GM21515 (cell line): ENCODE data around the gene BEAN1.

Experiments used
- ATAC-seq: cut with Tn5 transposase; IDR thresholded peaks from one replicate; pipeline ENCODE4 v1.9.1; 2021; ENCODE audit not compliant: unreplicated experiment

Gene BEAN1

DNA sequence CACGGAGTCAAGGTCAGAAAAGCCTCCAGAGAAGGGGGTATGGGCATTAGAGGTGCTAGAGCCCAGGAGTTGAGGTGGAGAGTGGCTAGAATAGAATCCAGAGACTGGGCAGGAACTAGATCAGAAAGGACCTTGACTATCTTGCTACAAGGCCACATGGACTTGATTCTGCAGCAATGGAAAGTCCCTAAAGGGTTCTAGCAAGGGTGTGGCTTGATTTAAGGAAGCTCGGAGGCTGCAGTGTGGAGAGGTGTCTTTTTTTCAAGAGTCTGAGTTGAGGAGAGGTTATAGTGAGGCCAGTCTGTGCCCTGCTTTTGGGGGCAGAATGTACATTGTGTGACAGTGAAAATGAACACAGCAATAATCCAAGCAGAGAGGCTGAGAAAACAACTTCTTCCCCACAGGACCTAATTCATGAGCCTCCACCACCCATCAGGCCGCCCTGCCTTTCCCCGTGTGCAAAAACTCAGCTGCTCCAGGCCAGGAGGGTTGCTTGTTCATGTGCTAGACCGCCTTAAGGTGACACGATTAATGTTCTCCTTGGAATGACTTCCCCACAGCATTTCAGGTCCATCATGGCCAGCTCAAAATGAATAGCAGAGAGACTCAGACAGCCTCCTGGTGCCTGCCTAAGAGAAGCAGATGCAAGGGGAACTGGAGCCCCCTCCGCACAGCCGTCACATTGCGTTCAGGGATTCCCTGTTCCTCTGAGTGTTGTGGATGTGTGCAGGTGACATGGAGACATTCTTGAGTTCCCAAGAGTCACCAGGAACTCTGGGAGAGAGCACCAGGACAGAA, 8.7 kb upstream of the BEAN1 start:
- ATAC-seq, result no peak

DNA sequence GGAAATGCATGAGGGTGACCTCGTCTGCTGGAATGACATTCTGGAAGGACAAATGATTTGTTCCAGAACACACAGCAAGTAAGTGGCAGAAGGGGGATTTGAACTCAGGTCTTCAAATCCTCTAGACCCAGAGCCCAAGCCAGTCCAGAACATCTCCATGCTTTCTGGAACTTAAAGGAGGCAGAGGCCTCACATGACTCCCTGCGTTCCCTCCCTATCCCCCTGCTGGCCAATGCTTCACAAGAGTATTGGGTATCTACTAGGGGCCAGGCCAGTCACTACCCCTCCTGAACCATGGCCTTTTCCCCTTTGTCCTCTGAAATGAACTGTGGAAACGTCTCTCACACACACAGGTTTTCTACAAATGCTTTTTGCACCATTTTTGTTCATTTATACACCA, 7.6 kb upstream of the BEAN1 start:
- ATAC-seq, result no peak

DNA sequence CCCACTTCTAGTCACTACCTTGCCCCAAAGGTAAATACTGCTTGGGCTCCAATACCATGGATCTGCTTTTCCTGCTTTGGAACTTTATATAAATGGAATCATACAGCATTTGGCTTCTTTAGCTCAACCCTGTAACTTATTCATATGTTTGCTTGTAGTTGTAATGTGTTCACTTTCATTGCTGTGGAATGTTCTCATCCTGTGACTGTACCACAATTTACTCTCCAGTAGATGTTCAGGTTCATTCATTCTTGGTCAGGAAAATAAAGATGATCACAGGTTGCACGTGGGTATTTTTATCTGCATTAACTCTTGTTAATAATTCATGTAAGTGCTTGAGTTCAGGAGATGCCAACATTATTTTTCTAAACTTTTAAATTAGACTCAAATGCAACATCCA, 6.7 kb upstream of the BEAN1 start:
- ATAC-seq, result no peak

DNA sequence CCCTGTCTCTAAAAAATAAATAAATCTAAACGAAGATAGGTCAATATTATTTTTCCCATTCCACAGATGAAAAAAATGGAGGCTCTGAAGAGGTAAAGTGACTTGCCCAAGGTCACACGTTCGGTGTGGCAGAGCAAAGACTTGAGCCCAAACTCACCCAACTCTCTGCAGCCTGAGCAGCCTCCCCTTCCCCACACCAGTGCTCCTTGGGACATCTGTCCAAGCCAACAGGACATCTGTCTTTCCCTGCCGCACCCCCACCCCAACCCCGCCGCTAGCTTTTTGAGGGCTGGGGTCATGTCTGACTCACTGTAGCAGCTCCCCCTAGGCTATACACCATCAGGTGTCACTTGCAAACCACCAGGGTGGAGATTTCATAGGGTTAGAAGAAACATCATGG, 5.2 kb upstream of the BEAN1 start:
- ATAC-seq, result no peak

DNA sequence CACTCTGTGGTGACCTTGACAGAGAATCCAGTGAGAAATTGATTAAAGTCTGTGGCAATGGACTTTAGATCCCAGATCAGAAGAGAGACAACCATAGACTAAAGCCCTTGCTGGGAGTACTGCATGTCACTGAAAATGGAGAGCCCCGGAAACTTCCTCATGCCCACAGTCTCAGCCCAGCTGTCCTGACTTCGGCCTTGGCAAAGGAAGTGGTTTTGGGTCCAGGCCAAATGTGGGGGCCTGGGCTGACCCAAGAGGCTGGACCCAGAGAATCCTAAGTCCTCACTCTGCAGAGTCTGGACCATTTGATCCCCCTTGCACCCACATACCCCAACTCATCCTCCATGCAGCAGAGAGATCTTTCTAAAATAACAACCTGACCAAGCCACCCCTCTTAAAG, 4.7 kb upstream of the BEAN1 start:
- no peak for ATAC-seq

DNA sequence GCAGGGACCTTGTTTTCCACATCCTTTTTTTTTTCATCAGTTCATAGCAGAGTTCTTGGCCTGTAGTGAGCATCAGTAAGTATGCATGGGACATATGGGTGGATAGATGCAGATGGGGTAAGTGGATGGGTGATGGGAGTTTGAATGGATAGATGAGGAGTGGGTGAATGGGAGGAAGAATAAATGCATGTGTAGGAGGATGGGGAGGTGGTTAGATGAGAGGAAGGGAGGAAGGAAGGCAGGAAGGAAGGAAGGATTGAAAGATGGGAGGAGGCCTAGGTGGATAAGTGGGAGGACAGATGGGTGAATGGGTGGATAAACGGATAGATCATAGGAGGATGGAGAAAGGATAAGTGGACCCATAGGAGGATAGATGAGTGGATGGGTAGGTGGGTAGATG, 3.9 kb upstream of the BEAN1 start:
- ATAC-seq, result no peak

DNA sequence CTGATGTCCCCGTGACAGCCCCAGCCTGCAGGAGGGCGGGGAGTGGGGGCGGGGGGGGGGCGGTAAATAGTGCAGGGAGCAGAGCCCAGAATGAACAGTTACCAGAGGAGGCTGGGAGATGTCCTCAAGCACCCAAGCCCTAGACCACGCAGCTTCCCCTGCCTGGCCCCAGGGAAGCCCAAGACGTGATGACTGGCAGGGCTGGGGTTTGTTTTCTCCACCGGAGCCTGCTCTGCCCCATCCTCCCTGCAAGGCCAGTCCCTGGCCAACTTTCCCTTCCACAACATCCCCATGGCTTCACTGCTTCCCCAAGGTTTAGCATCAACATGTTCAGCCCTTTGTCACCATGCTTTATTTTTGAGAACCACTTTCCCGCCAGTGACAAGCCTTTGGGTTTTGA, 1.4 kb upstream of the BEAN1 start:
- no peak for ATAC-seq

DNA sequence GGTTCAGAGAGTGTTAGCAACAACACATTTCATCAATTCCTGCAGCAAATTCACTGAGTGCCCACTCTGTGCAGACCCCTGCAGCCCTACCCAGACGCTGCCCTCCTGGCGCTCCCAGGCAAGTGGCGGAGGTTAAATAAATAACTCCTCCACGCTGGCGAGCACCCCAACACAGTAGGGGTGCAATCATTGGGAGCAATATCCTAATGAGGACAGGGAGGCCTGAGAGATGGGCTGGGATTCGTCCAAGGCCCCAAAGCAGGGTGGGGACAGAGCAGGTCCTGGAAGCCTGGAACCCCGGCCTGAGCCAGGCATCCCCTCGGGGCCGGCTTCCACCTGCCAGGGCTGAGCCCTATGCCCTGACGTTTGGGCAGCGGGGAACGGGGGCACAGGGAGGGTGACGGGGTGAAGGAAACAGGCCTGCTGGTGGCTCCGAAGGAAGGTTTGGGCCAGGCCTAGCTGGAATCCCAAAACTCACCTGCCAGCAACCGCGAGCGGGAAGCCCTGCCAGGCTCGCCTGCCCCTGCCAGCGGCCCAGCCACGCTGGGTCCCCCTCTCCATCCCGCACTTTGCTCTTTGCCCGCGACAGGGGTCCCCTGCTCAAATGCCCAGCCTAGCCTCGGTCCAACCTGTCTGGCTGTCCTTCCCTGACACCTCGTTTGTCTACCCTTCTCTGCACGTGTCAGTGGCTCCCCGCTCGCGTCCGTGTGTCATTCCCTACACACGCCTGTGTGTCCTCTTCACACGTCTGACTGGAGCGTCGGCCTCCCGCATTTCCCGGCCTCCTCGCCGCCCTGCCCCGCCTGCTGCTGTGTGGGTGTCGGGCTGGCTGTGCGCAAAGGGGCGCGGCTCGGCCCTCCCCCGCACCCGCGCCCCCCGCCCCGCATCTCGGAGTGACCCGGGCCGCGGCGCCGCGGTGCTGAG, 721 bp upstream of the BEAN1 start:
- no peak for ATAC-seq

DNA sequence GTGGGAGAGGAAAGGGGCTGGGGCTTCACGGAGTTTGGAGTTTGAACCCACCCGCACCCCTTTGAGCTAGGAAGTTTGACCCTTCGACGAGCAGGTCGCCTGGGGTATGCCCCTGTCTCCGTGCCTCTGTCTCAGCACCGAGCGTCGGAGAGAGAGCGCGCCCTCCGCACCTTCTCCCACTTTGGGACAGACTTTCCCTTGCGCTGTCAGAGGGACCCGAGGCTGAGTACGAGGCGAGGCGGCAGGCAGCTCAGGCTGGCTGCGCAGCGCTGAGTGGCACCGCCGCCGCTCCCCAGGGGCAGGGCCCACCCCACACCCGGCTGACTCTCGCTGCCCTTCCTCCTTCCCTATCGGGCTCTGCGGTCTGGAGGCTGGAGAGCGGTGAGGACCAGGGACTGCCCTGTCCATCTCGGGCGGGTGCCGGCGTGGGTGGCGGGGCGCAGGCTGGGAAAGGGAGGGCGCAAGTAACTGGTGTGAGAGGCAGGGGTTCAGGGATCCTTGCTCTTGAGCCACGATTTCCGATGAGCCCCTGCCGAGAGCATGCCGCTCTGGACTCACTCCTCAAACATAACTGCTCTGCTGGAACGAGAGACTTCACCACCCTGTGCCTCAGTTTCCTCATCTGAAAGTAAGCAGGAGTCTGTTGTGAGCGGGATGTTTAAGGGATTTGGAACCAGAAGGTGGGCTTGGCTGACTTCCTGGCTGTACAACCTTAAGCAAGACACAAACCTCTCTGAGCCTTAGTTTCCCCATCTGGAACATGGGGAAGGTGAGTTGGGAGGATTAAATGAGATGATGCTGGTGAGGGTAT, 981 bp downstream of the BEAN1 start:
- no peak for ATAC-seq

DNA sequence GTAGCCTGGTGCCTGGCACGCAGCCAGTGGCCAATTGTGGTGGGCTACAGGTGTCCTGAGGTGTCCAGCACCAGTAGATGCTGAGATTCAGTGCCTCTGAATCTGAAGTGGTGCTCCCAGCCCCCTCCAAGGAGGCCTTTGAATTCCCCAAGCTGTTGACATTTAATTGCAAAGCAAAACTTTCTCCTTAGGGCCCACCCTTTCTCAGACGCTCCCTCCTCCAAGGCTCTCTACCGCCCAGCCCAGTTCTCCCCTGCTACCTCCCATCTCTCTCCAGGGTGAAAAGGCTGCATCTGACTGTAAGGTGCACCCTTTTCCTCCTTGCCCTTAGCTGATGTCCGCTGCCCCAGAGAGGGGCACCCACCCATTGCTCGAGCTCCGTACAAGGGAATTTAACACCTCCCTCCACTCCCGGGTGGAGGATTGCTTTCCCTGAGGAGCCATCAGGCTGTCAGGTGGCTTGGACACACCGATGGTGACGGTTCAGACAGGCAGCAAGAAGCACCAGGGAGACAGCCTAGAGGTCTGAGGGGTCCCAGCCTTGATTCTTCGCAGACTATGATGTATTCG, 1.7 kb downstream of the BEAN1 start:
- ATAC-seq, result no peak

DNA sequence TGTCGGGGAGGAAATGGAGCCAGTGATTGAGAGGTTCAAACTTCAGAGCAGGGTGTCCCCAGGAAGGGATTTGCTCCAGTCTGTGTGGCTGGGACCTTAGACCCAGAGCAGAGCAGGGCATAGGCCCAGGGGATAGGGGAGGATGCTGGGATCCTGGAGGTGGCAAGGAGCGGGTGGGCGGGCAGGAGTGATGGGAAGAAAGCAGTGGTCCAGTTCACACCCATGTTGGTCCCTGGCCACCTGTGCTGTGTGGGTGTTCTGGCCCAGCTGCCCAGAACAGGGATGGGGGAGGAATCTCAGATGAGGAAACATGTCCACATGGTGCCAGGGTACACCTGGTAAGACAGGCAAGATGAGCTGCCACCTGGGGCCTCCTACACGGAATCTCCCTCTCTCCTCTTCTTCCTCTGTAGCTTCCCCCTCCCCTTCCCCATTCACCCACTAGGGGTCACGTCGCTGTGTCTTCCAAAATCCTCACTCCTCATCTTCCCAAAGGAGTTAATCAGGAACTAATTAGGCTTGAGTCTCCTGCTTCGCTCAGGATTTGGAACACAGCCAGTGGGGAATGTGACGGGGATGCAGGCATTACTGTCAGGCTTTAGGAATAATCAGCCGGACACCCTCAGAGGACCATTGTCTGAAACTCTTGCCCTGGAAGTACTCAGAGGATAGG, 2.3 kb downstream of the BEAN1 start:
- ATAC-seq, result no peak

DNA sequence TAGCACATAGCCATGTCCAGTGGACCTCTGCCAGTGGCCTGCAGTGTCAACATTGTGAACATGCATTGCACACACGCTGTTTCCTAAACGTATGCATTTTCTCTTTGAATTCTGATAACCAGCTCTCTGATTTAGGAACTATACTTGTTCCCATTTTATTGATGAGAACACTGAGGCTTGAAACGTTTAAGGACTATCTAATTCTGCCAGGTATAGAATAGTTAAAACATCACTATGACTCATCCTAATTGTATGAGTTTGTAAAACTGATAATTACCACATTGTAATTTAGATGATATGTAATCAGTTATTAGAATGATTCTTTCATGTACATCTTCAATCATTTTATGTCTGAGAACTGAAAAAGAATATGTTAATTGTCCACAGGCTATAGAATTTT, 3.1 kb downstream of the BEAN1 start:
- no peak for ATAC-seq

DNA sequence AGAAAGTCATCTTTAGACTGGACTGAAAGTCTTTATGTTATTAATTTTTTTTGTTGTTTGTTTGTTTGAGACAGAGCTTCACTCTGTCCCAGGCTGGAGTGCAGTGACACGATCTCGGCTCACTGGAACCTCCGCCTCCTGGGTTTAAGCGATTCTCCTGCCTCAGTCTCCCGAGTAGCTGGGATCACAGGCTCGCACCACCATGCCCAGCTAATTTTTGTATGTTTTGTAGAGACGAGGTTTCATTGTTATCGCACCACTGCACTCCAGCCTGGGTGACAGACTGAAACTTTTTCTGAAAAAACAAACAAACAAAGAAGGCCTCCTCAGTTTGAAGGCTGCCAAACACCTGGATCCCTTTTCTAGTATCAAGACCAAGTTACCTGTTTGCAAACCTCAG, 4.7 kb downstream of the BEAN1 start:
- no peak for ATAC-seq

DNA sequence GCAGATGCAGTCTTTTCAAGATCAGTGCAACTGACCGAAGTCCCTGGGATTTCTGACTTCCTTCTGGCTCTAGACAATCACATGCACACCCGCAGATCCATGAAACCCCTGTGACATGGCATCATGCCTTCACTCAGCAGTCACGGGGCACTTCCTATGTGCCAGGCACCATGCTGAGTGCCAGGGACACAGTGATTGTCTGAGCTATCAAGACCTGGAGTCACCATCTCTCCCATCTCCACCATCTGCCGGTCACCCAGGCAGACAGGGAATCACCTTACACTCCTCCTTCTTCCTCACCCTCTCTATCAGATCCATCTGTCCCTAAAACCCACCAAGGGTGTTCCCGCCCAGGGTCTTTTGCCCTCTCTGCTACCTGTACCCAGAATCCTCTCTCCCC, 5.3 kb downstream of the BEAN1 start:
- ATAC-seq, result no peak

DNA sequence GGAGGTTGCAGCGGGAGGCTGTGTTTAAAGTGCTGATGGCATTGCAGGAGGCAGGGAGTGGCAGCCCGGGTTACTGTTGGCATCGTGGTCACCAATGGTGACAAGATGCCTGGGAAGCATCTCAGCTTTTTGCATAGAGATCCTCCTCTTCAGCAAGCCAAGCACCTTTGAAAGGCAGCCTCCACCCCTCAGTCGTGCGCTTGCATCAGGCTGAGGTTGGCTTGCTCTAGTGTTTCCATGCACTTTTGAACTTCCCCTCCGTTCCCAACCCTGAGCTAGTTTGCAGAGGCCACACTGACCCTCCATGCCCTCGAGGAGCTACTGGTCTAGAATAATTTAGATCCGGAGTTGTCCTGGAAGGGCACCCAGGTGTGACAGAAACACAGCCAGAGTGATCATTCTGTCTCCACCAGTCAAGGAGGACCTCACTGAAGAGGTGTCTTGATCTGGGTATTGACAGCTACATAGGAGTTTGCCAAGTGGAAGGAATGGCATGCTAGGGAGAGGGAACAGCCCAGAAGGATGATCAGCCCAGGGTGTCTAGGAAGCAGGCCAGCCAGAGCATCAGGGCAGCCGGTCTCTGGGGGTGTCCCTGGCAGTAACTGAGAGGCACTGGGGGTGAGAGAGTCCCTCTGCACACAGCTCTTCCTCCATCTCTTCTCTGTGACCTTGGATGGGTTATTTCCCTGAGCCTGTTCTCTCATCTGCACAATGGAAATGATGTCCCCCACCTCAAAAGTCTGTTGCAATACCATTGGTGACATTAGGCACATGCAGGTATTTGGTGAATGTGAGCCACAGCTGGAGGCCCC, 7.7 kb downstream of the BEAN1 start:
- no peak for ATAC-seq

DNA sequence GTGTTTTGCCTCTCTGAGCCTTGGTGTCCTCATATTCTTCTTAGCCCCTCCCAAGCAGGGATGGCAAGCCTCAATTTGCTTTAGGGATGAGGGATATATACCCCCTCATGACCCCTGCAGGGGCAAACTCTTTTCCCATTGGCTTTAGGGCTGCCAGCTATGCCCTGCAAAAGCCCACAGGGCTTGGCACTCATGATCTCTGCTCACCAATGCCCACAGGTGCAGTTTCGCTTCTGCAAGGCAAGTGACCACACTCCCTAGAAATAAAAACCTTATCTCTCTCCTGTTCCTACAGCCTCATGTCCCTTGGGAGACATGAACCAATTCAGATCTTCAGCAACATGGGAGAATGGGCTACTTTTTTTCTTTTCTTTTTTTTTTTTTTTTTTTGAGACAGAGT, 8.8 kb downstream of the BEAN1 start:
- no peak for ATAC-seq

DNA sequence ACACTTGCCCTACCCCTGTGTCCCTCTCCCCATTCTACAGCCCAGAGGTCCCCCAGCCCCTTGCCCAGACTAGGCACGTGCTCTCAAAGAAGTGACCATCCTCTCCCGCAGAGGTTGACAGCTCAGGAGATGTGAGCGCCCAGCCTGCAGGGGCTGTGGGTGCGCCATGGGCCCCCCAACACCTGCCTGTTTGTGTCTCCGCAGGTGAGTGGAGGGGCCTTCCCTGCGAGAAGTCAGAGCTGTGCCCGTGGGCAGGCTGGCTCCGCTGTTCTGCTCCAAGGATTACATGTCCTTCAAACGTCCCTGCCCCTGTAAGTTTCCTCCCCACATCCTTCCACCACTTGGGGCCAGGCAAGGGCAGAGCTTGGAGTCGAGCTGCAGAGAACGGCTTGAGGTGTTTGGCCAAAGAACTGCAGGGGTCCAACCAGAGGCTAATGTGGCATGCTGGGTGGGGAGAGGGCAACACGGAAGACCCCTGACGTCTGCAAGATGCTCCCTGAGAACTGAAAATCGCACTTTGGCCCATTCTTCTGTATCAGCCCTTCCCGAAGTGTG, 10.4 kb downstream of the BEAN1 start:
- no peak for ATAC-seq

DNA sequence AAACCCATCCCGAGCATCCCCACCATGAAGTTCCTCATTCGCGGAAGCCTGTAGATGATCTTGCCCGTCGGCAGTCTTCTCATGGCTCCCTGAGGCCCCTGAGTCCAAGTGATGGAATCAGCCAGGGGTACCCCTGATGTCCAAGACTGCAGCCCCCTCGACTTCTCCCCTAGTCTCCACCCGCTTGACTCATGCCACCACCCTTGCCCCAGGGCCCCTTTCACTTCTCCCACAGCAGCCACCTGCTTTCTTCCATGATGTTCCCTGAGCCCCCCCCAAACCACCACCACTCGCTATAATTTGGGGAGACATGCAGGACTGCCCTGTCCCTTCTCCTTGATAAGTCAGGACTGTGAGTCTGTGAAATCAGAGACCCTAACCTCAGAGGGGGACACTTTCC, 11.4 kb downstream of the BEAN1 start:
- no peak for ATAC-seq

DNA sequence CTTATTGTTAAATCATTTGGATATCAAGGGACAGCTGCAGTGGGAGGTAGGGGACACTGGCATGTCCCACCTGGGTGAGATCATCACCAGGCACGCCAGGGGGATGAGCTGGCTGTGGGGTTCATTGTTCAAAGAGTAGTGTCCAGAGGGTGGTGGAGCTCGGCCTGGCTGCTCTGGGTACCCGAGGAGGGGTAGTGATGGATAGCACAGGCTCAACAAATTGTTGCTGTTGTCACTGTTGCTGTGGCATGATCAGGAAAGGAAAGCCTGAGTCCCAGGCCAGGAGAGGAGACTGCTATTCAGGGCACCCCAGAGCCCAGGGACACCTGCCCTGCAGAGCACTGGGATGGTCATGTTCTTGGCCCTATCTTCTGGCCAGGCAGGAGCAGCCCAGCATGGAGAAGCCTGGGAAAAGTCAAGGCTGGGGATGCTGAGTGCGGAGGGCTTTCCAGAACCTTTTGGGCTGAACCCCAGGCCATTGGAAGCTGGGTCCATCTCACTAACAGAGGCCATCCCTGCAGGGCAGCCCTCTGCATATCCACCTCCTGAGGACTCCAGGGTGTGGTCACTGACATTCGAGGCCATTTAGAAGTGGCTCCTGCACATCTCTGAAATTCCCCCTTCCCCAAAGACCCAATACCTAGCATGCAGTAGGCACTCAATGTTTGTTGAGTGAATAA, 12.1 kb downstream of the BEAN1 start:
- no peak for ATAC-seq
